ENCODE measurements around the gene BMP8B. TPM values are rescaled to one million over a fixed set of nuclear protein-coding genes. Genes with fewer than 3 reads are reported as not detected.

Gene BMP8B
- total RNA-seq, 1 experiment from 2014 or later, result 0.12 TPM

GRCh38 chr1:39727221-39727931 is 61.3 kb downstream of the BMP8B start:
- DNase-seq (ENCODE audit: low read depth), result no peak

- DNase-seq (ENCODE audit: low read depth), result no peak
Observed at GRCh38 chr1:39726600-39726999, 62.1 kb downstream of the BMP8B start.

GRCh38 chr1:39722495-39722894 is 66.2 kb downstream of the BMP8B start:
- DNase-seq (ENCODE audit: low read depth), result no peak

- no peak for DNase-seq (ENCODE audit: low read depth)
Observed at GRCh38 chr1:39721664-39722063, 67.0 kb downstream of the BMP8B start.

- DNase-seq (ENCODE audit: low read depth), result peak; percentile 68
Observed at GRCh38 chr1:39720094-39720999, 68.3 kb downstream of the BMP8B start.

GRCh38 chr1:39717809-39718208 is 70.9 kb downstream of the BMP8B start:
- DNase-seq (ENCODE audit: low read depth), result no peak

GRCh38 chr1:39713557-39713956 is 75.1 kb downstream of the BMP8B start:
- DNase-seq (ENCODE audit: low read depth), result no peak

GRCh38 chr1:39711966-39712340 is 76.7 kb downstream of the BMP8B start:
- no peak for DNase-seq (ENCODE audit: low read depth)

GRCh38 chr1:39711104-39711965 is 77.3 kb downstream of the BMP8B start:
- DNase-seq (ENCODE audit: low read depth), result no peak

- DNase-seq (ENCODE audit: low read depth), result no peak
Observed at GRCh38 chr1:39707506-39707905, 81.2 kb downstream of the BMP8B start.

Other genes with a start within 250 kb of the BMP8B start
- gene PABPC4, start 212.1 kb downstream of the BMP8B start, total RNA-seq (2014; rRNA removed; shearing (Covaris generic)), result 51.9 and 94.8 TPM in 2 replicates
- gene HEYL, start 149.2 kb downstream of the BMP8B start, total RNA-seq (2014; rRNA removed; shearing (Covaris generic)), result 0.15 TPM in 1 of 2 replicates, not detected in the other
- not detected in 2 replicates for gene NT5C1A, start 116.8 kb downstream of the BMP8B start, total RNA-seq (2014; rRNA removed; shearing (Covaris generic))
- gene HPCAL4, start 97.4 kb downstream of the BMP8B start, total RNA-seq (2014; rRNA removed; shearing (Covaris generic)), result 1.0 and 1.1 TPM in 2 replicates
- 51.9 and 68.4 TPM in 2 replicates for gene PPIE, start 50.0 kb downstream of the BMP8B start, total RNA-seq (2014; rRNA removed; shearing (Covaris generic))
- gene OXCT2, start 17.5 kb downstream of the BMP8B start, total RNA-seq (2014; rRNA removed; shearing (Covaris generic)), result 0.30 and 0.57 TPM in 2 replicates
- 15.2 and 26.3 TPM in 2 replicates for gene TRIT1, start 94.6 kb upstream of the BMP8B start, total RNA-seq (2014; rRNA removed; shearing (Covaris generic))
- gene MYCL, start 113.1 kb upstream of the BMP8B start, total RNA-seq (2014; rRNA removed; shearing (Covaris generic)), result 0.57 TPM in 1 of 2 replicates, not detected in the other
- gene MFSD2A, start 166.3 kb upstream of the BMP8B start, total RNA-seq (2014; rRNA removed; shearing (Covaris generic)), result 1.2 and 2.3 TPM in 2 replicates